H1 (cell line): ENCODE results near the gene DHCR7.

ENCODE experiments used
- CEBPB ChIP-seq: IDR thresholded peaks from 2 replicates; pipeline ENCODE4 v1.6.1; 2012; ENCODE audit warnings: low read depth, low read length
- EGR1 ChIP-seq: IDR thresholded peaks from 2 replicates; pipeline ENCODE4 v1.6.1; 2011; ENCODE audit warnings: low read depth, low read length, borderline replicate concordance
- POU5F1 ChIP-seq: IDR thresholded peaks from 2 replicates; pipeline ENCODE4 v1.6.1; 2011; ENCODE audit warnings: low read depth, mild to moderate bottlenecking, low read length, moderate library complexity
- SP2 ChIP-seq: IDR thresholded peaks from 2 replicates; pipeline ENCODE4 v1.6.1; 2012; ENCODE audit warnings: mild to moderate bottlenecking, low read length, inconsistent platforms
- SUZ12 ChIP-seq: fragments of 200-600 bp; sonication (generic); IDR thresholded peaks from 2 replicates; pipeline ENCODE4 v1.6.1; 2012; ENCODE audit warnings: mild to moderate bottlenecking, inconsistent platforms, low read length, moderate library complexity, mixed read lengths
- TCF12 ChIP-seq: IDR thresholded peaks from 2 replicates; pipeline ENCODE4 v1.6.1; 2011; ENCODE audit warnings: low read depth, mild to moderate bottlenecking, low read length
- TF ChIP-seq, protein P1 (sequence below): IDR thresholded peaks from 2 replicates; pipeline ENCODE4 v1.6.1; 2011; ENCODE audit warnings: low read depth, mild to moderate bottlenecking, low read length; ENCODE audit not compliant: insufficient read depth
- TF ChIP-seq, protein P2 (sequence below), 3 experiments: IDR thresholded peaks; 1 replicate in 2 of 3; 2 replicates in 1 of 3; pipeline versions ENCODE4 v1.5.1 to v1.6.1; 2011; ENCODE audit warnings: low read length in 3 of 3, mild to moderate bottlenecking in 3 of 3, inconsistent platforms in 2 of 3, low read depth in 1 of 3, moderate library complexity in 1 of 3; ENCODE audit not compliant: insufficient read depth in 1 of 3; ENCODE audit errors: control extremely low read depth in 1 of 3

DNA sequence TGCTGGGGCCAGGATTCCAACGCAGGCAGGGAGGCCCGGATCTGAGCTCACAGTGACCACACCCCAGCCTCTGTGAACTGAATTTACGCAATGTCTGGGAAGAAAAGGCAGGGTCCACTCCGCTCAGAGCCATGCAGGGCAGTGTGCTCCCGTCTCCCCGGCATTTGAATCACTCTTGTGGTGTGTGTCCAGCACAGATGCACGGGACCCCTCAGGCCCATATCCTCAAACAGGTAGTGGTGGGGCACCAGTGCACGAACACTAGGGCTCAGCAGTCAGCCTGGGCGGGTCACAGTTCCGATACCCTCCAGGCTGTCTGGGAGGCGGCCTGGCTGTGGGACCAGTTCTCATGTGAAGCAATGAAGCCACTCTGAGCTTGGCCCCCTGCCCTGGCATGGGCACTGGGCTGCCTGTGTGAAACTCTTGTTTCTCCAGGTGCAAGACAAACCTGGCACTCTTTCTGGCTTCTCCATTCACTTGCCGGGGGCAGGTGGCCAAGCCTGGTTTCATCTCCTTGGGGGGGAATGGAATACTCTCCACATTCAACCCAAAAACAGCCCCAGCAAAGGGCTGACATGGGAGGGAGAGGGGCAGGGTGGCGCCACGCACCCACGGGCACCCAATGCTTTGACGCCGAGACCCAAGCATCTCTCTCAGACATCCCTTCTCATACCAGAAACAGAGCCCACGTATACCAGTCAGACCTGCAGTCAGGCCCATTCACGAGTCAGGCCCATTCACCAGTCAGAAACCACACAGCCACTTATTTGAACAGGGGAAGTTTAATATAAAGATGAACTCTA, 14.3 kb downstream of the DHCR7 start:
- no peak for TF ChIP-seq CEBPB
- TF ChIP-seq, protein P1, sequence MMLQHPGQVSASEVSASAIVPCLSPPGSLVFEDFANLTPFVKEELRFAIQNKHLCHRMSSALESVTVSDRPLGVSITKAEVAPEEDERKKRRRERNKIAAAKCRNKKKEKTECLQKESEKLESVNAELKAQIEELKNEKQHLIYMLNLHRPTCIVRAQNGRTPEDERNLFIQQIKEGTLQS = no peak
- no peak for TF ChIP-seq SUZ12
- TF ChIP-seq, protein P2, sequence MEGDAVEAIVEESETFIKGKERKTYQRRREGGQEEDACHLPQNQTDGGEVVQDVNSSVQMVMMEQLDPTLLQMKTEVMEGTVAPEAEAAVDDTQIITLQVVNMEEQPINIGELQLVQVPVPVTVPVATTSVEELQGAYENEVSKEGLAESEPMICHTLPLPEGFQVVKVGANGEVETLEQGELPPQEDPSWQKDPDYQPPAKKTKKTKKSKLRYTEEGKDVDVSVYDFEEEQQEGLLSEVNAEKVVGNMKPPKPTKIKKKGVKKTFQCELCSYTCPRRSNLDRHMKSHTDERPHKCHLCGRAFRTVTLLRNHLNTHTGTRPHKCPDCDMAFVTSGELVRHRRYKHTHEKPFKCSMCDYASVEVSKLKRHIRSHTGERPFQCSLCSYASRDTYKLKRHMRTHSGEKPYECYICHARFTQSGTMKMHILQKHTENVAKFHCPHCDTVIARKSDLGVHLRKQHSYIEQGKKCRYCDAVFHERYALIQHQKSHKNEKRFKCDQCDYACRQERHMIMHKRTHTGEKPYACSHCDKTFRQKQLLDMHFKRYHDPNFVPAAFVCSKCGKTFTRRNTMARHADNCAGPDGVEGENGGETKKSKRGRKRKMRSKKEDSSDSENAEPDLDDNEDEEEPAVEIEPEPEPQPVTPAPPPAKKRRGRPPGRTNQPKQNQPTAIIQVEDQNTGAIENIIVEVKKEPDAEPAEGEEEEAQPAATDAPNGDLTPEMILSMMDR (IDR thresholded peaks at IDR 0.05; ENCODE audit: control extremely low read depth in 1 of 3, insufficient read depth in 1 of 3, low read depth in 1 of 3, low read length in 3 of 3) = no peak
- TF ChIP-seq SP2 = no peak
- TF ChIP-seq POU5F1 = no peak
- no peak for TF ChIP-seq EGR1
- no peak for TF ChIP-seq TCF12
